ENCODE measurements around the gene PDZK1IP1.
"Not testable (repeated sequence)": the region's sequence is repeated elsewhere in the genome, so short reads cannot be mapped to it uniquely, and the experiment has no call there.

Gene PDZK1IP1

DNA sequence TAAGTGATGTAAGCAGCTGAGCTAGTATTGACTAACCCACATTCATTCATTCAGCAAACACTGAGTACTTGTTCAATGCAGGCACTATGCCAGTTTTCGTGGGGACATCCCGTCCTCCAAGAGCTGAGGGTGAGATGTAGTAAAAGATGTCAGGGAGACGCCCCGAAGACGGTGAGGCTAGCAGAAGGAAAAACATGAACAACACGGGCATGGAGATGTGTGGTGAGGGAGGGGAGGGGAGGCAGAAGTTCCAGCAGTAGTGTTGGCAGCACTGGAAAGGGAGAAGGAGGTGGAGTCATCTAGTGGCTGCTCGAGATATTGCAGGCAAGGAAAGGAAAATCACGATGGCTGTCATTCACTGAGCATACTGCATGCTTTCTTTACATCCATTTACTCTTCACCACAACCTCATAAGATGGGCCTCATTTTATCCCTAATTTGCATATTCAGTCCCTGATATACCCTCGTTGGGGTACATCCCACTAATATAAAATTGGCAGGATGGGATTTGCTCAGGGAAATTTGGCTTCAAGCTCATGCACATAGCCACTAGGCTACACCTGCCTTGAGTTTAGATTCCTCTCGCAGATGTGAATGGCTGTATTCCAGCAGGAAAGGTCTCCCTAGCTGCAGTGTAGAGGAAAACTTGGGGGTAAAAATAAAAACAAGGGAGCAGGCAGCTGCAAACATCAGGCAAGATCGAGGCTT lies 14.5 kb downstream of the PDZK1IP1 start:
- DNase-seq (ENCODE audit: low read depth in 2 of 2), result peak; percentile 72 to 75
- H3K4me3 ChIP-seq (replicated peaks in 1 of 2; ENCODE audit: low read depth in 2 of 2, low read length in 2 of 2), result no peak overlapping the region
- TF ChIP-seq, protein P1, sequence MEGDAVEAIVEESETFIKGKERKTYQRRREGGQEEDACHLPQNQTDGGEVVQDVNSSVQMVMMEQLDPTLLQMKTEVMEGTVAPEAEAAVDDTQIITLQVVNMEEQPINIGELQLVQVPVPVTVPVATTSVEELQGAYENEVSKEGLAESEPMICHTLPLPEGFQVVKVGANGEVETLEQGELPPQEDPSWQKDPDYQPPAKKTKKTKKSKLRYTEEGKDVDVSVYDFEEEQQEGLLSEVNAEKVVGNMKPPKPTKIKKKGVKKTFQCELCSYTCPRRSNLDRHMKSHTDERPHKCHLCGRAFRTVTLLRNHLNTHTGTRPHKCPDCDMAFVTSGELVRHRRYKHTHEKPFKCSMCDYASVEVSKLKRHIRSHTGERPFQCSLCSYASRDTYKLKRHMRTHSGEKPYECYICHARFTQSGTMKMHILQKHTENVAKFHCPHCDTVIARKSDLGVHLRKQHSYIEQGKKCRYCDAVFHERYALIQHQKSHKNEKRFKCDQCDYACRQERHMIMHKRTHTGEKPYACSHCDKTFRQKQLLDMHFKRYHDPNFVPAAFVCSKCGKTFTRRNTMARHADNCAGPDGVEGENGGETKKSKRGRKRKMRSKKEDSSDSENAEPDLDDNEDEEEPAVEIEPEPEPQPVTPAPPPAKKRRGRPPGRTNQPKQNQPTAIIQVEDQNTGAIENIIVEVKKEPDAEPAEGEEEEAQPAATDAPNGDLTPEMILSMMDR (IDR thresholded peaks at IDR 0.05; ENCODE audit: low read depth, low read length), result peak; percentile 99

- TF ChIP-seq, protein P1 (IDR thresholded peaks at IDR 0.05; ENCODE audit: low read depth, low read length), result no peak
- no peak overlapping the region for H3K4me3 ChIP-seq (replicated peaks in 1 of 2; ENCODE audit: low read depth in 2 of 2, low read length in 2 of 2)
- no peak for DNase-seq (ENCODE audit: low read depth in 2 of 2)
Measured at GRCh38 chr1:47174656-47175020, 15.2 kb downstream of the PDZK1IP1 start.

GRCh38 chr1:47172782-47173181 lies 17.1 kb downstream of the PDZK1IP1 start:
- H3K4me3 ChIP-seq (replicated peaks in 1 of 2; ENCODE audit: low read depth in 2 of 2, low read length in 2 of 2), result no peak overlapping the region
- TF ChIP-seq, protein P1 (IDR thresholded peaks at IDR 0.05; ENCODE audit: low read depth, low read length), result no peak
- no peak for DNase-seq (ENCODE audit: low read depth in 2 of 2)

DNA sequence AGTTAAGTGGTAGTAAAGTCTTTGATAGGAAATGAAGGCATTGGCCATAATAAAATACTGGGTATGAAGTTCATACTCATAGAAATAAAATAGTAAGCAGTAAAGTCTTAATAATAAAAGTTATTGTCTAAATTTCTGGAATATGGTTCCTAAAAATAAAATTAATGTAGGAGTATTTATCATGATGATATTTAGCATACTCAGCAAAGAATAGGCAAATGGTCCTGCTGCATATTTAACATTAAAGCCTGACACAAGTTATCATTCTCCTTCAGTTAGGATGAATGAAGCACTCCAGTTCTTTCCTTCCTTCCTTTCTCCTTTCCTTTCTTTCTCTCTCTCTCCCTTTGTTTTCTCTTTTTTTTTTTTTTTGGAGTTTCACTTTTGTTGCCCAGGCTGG lies 25.3 kb downstream of the PDZK1IP1 start:
- no peak overlapping the region for H3K4me3 ChIP-seq (replicated peaks in 1 of 2; ENCODE audit: low read depth in 2 of 2, low read length in 2 of 2)
- no peak for DNase-seq (ENCODE audit: low read depth in 2 of 2)
- TF ChIP-seq, protein P1 (IDR thresholded peaks at IDR 0.05; ENCODE audit: low read depth, low read length), result no peak

DNA sequence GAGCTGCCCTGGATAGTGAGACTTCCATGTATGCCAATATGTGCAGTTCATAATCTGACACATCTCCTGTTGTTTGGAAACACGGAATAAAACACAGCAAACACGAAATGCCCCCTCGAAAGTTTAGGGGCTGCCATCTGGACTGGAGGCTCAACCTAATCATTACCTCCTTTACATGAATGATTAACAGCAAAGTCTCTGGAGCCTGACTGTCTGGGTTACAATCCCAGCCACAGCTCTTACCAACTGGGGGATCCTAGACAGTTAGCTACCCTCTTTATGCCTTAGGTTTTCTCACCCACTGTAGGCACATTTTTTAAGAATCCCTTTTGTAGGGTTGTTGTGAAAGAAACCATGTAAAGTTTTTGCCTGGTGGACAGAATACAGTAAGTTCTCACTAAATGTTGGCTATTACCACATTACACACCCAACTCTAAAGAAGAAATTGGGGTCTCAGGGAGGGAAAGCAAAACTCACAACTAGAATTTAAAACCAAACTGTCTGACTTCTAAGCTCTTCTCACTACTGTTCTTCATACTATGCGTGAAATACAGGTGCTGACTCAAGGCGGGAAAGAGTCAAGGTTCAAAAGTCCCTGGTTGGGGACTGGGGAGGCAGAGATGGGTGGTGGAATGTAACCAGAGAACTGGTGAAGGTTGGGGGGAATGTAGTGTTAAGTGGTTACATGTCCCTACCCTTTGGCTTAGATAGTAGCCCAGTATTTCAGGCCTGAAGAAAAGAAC lies 28.4 kb downstream of the PDZK1IP1 start:
- DNase-seq (ENCODE audit: low read depth in 2 of 2), result no peak
- TF ChIP-seq, protein P1 (IDR thresholded peaks at IDR 0.05; ENCODE audit: low read depth, low read length), result no peak
- no peak overlapping the region for H3K4me3 ChIP-seq (replicated peaks in 1 of 2; ENCODE audit: low read depth in 2 of 2, low read length in 2 of 2)

- no peak for DNase-seq (ENCODE audit: low read depth in 2 of 2)
- no peak overlapping the region for H3K4me3 ChIP-seq (replicated peaks in 1 of 2; ENCODE audit: low read depth in 2 of 2, low read length in 2 of 2)
- TF ChIP-seq, protein P1 (IDR thresholded peaks at IDR 0.05; ENCODE audit: low read depth, low read length), result no peak
Measured at GRCh38 chr1:47160716-47161115, 29.1 kb downstream of the PDZK1IP1 start.

- not testable (repeated sequence) for DNase-seq (ENCODE audit: low read depth in 2 of 2); H3K4me3 ChIP-seq (replicated peaks in 1 of 2; ENCODE audit: low read depth in 2 of 2, low read length in 2 of 2)
Measured at GRCh38 chr1:47157957-47158356, 31.9 kb downstream of the PDZK1IP1 start.

DNA sequence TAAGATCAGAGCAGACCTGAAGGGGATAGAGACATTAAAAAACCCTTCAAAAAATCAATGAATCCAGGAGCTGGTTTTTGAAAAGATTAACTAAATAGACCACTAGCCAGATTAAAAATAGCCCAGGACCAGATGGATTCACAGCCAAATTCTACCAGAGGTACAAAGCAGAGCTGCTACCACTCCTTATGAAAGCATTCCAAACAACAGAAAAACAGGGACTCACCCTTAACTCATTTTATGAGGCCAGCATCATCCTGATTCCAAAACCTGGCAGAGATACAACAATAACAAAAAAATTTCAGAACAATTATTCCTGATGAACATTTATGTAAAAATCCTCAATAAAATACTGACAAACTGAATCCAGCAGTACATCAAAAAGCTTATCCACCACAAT lies 33.4 kb downstream of the PDZK1IP1 start:
- H3K4me3 ChIP-seq (replicated peaks in 1 of 2; ENCODE audit: low read depth in 2 of 2, low read length in 2 of 2); DNase-seq (ENCODE audit: low read depth in 2 of 2): not testable (repeated sequence)

GRCh38 chr1:47149162-47149561 lies 40.7 kb downstream of the PDZK1IP1 start:
- H3K4me3 ChIP-seq (replicated peaks in 1 of 2; ENCODE audit: low read depth in 2 of 2, low read length in 2 of 2); DNase-seq (ENCODE audit: low read depth in 2 of 2): not testable (repeated sequence)
